ENCODE data around the gene DNER. TPM values are rescaled to one million over a fixed set of nuclear protein-coding genes. Genes with fewer than 3 reads are reported as not detected.

The DNER gene
- total RNA-seq, 1 experiment from 2014 or later, result 0.28 TPM

GRCh38 chr2:229654437-229654836 is 59.9 kb downstream of the DNER start:
- H3K9me2 ChIP-seq (ENCODE audit: insufficient read depth), result no peaks in the 10 kb centered on the region
- no peak overlapping the region for H3K27ac ChIP-seq
- POLR2A ChIA-PET (ENCODE audit: unreplicated experiment), result no interaction called here
- H3K27me3 ChIP-seq (ENCODE audit: insufficient read depth, low read depth), result no peaks in the 10 kb centered on the region
- no peaks in the 10 kb centered on the region for H3F3A ChIP-seq (ENCODE audit: insufficient read depth, low read depth)
- no peak overlapping the region for H3K4me2 ChIP-seq
- TF ChIP-seq EZH2 (IDR thresholded peaks at IDR 0.05; ENCODE audit: low read depth) (no peak), CTCF (conservative IDR thresholded peaks at IDR 0.05) (no peak)
- intact Hi-C loops (cut with micrococcal nuclease; ENCODE audit: unreplicated experiment), result no loop called here
- H3K36me3 ChIP-seq (ENCODE audit: low read depth), result no peaks in the 10 kb centered on the region
- CTCF ChIA-PET, result no interaction called here
- H2AFZ ChIP-seq, result no peak overlapping the region
- no peaks in the 10 kb centered on the region for H3K4me1 ChIP-seq (replicated peaks; ENCODE audit: insufficient read depth)
- no peak overlapping the region for H3K4me3 ChIP-seq
- no peaks in the 10 kb centered on the region for H4K20me1 ChIP-seq (ENCODE audit: insufficient read depth)
- no peaks in the 10 kb centered on the region for H3K9me3 ChIP-seq (ENCODE audit: insufficient read depth, low read depth)
- DNase-seq, result no peak
- BruUV-seq (replicated peaks), result no TSS peak
- no peaks in the 10 kb centered on the region for H3K79me2 ChIP-seq (ENCODE audit: low read depth)

- no peaks in the 10 kb centered on the region for H3K9me3 ChIP-seq (ENCODE audit: insufficient read depth, low read depth)
- TF ChIP-seq EZH2 (IDR thresholded peaks at IDR 0.05; ENCODE audit: low read depth) (no peak), CTCF (conservative IDR thresholded peaks at IDR 0.05) (no peak)
- H3K36me3 ChIP-seq (ENCODE audit: low read depth), result no peaks in the 10 kb centered on the region
- H3K4me3 ChIP-seq, result no peak overlapping the region
- H3K79me2 ChIP-seq (ENCODE audit: low read depth), result no peaks in the 10 kb centered on the region
- no peaks in the 10 kb centered on the region for H4K20me1 ChIP-seq (ENCODE audit: insufficient read depth)
- CTCF ChIA-PET, result no interaction called here
- no peaks in the 10 kb centered on the region for H3K9me2 ChIP-seq (ENCODE audit: insufficient read depth)
- H3K27me3 ChIP-seq (ENCODE audit: insufficient read depth, low read depth), result no peaks in the 10 kb centered on the region
- H2AFZ ChIP-seq, result no peak overlapping the region
- BruUV-seq (replicated peaks), result no TSS peak
- no peak overlapping the region for H3K4me2 ChIP-seq
- intact Hi-C loops (cut with micrococcal nuclease; ENCODE audit: unreplicated experiment), result no loop called here
- H3K27ac ChIP-seq, result no peak overlapping the region
- POLR2A ChIA-PET (ENCODE audit: unreplicated experiment), result no interaction called here
- no peaks in the 10 kb centered on the region for H3K4me1 ChIP-seq (replicated peaks; ENCODE audit: insufficient read depth)
- DNase-seq, result no peak
- H3F3A ChIP-seq (ENCODE audit: insufficient read depth, low read depth), result no peaks in the 10 kb centered on the region
Observed at GRCh38 chr2:229653531-229653930, 60.8 kb downstream of the DNER start.

GRCh38 chr2:229652796-229653195 is 61.6 kb downstream of the DNER start:
- Histone ChIP-seq H3K4me2 (no peak overlapping the region), H3K79me2 (ENCODE audit: low read depth) (no peaks in the 10 kb centered on the region), H3K9me3 (ENCODE audit: insufficient read depth, low read depth) (no peaks in the 10 kb centered on the region), H3K27ac (no peak overlapping the region), H3K36me3 (ENCODE audit: low read depth) (no peaks in the 10 kb centered on the region), H3F3A (ENCODE audit: insufficient read depth, low read depth) (no peaks in the 10 kb centered on the region), H2AFZ (no peak overlapping the region), H3K4me3 (no peak overlapping the region), H4K20me1 (ENCODE audit: insufficient read depth) (no peaks in the 10 kb centered on the region), H3K9me2 (ENCODE audit: insufficient read depth) (no peaks in the 10 kb centered on the region), H3K27me3 (ENCODE audit: insufficient read depth, low read depth) (no peaks in the 10 kb centered on the region), H3K4me1 (replicated peaks; ENCODE audit: insufficient read depth) (no peaks in the 10 kb centered on the region)
- TF ChIP-seq CTCF (conservative IDR thresholded peaks at IDR 0.05) (no peak), EZH2 (IDR thresholded peaks at IDR 0.05; ENCODE audit: low read depth) (no peak)
- ChIA-PET CTCF (no interaction called here), POLR2A (ENCODE audit: unreplicated experiment) (no interaction called here)
- intact Hi-C loops (cut with micrococcal nuclease; ENCODE audit: unreplicated experiment), result no loop called here
- DNase-seq, result no peak
- BruUV-seq (replicated peaks), result no TSS peak
